Chondrocyte (in vitro differentiated cells): Measurements from ENCODE around the gene SETD6. TPM values are rescaled to one million over a fixed set of nuclear protein-coding genes. Genes with fewer than 3 reads are reported as not detected.

Experiments used
- DNase-seq: peaks from one replicate; pipeline ENCODE4 v3.0.0; 2021; ENCODE audit warnings: mixed read lengths, low spot score
- H3K27ac Mint-ChIP-seq: one replicate; pipeline ENCODE4 v1.8.0; 2021; ENCODE audit warnings: mild to moderate bottlenecking, moderate library complexity, mixed read lengths; ENCODE audit not compliant: unreplicated experiment
- H3K27me3 Mint-ChIP-seq: 2 replicates; pipeline ENCODE4 v1.8.0; 2021; ENCODE audit warnings: low read depth, mixed read lengths
- H3K36me3 Mint-ChIP-seq: 2 replicates; pipeline ENCODE4 v1.8.0; 2021; ENCODE audit warnings: low read depth, mixed read lengths
- H3K4me1 Mint-ChIP-seq: 2 replicates; pipeline ENCODE4 v1.8.0; 2021; ENCODE audit warnings: low read depth, mild to moderate bottlenecking, mixed read lengths
- H3K4me3 Mint-ChIP-seq: one replicate; pipeline ENCODE4 v1.8.0; 2021; ENCODE audit warnings: mild to moderate bottlenecking, moderate library complexity, mixed read lengths; ENCODE audit not compliant: unreplicated experiment
- H3K9me3 Mint-ChIP-seq: 2 replicates; pipeline ENCODE4 v1.8.0; 2021; ENCODE audit warnings: low read depth, mixed read lengths
- CTCF ChIP-seq: fragments of 200-600 bp; sonication (generic); IDR thresholded peaks from 2 replicates; pipeline ENCODE4 v1.5.0; 2021; ENCODE audit warnings: antibody characterized with exemption, mild to moderate bottlenecking, moderate library complexity
- total RNA-seq: library from RNA; stranded (reverse); gene quantifications from 3 replicates; pipeline ENCODE4 v1.2.1, GENCODE V29; 2021

SETD6 gene
- total RNA-seq, 1 donor from 2014 or later = 13.0 TPM

- Mint-ChIP-seq H3K4me1 (peaks cover under 1% of the 10 kb centered on the region), H3K27ac (no peak overlapping the region), H3K27me3 (no peaks in the 10 kb centered on the region), H3K4me3 (no peak overlapping the region), H3K36me3 (no peaks in the 10 kb centered on the region), H3K9me3 (no peaks in the 10 kb centered on the region)
- peak; percentile 81 for DNase-seq
- no peak for TF ChIP-seq CTCF
Observed at GRCh38 chr16:58506241-58507194, 8.8 kb upstream of the SETD6 start.

GRCh38 chr16:58507195-58507962 lies 7.9 kb upstream of the SETD6 start:
- peak; percentile 77 for DNase-seq
- Mint-ChIP-seq H3K4me1 (no peaks in the 10 kb centered on the region), H3K36me3 (no peaks in the 10 kb centered on the region), H3K4me3 (no peak overlapping the region), H3K27me3 (no peaks in the 10 kb centered on the region), H3K27ac (no peak overlapping the region), H3K9me3 (no peaks in the 10 kb centered on the region)
- TF ChIP-seq CTCF = no peak

- Mint-ChIP-seq H3K4me1 (no peaks in the 10 kb centered on the region), H3K27me3 (no peaks in the 10 kb centered on the region), H3K4me3 (no peak overlapping the region), H3K36me3 (no peaks in the 10 kb centered on the region), H3K27ac (no peak overlapping the region), H3K9me3 (no peaks in the 10 kb centered on the region)
- no peak for TF ChIP-seq CTCF
- DNase-seq = peak; percentile 51
Observed at GRCh38 chr16:58507963-58508670, 7.2 kb upstream of the SETD6 start.

GRCh38 chr16:58508671-58509251 lies 6.6 kb upstream of the SETD6 start:
- no peak for TF ChIP-seq CTCF
- H3K27ac Mint-ChIP-seq = no peak overlapping the region
- DNase-seq = peak; percentile 64
- H3K9me3 Mint-ChIP-seq = no peaks in the 10 kb centered on the region
- peaks cover under 1% of the 10 kb centered on the region for H3K4me1 Mint-ChIP-seq
- H3K4me3 Mint-ChIP-seq = no peak overlapping the region
- no peaks in the 10 kb centered on the region for H3K36me3 Mint-ChIP-seq
- no peaks in the 10 kb centered on the region for H3K27me3 Mint-ChIP-seq
